Limb (tissue), 2 donors: Measurements from ENCODE around the gene MS4A18.

Source experiments
- DNase-seq, 2 donors: peaks; one replicate each; pipeline ENCODE4 v3.0.0-alpha.2; 2016; ENCODE audit errors: extremely low spot score in 2 of 2

Gene MS4A18

GRCh38 chr11:60786811-60787567 lies 62.5 kb downstream of the MS4A18 start:
- DNase-seq, result peak; percentile 58 to 64

- no peak for DNase-seq
These were observed 64.0 kb downstream of the MS4A18 start for GRCh38 chr11:60788401-60789125.

- DNase-seq, result no peak
These were observed 66.2 kb downstream of the MS4A18 start for GRCh38 chr11:60790726-60791125.

- no peak for DNase-seq
These were observed 66.8 kb downstream of the MS4A18 start for GRCh38 chr11:60791153-60791933.

- DNase-seq, result no peak
These were observed 68.0 kb downstream of the MS4A18 start for GRCh38 chr11:60792521-60792920.
